PC-9 (cell line): ENCODE data around the gene CPED1. TPM values are rescaled to one million over a fixed set of nuclear protein-coding genes. Genes with fewer than 3 reads are reported as not detected.
A peak's percentile ranks its signal among the peaks of the same experiment; 100 is the strongest.

Experiments used
- Bru-seq: library from RNA; stranded (reverse); fragments of 400-500 nt; gene quantifications from one replicate; lab custom pipeline; 2021; lab: Mats Ljungman, UMichigan
- BruChase-seq, 2 experiments: library from RNA; stranded (reverse); fragments of 400-500 nt; gene quantifications; one replicate each; lab custom pipeline; 2021; lab: Mats Ljungman, UMichigan
- BruUV-seq: library from RNA; stranded (reverse); fragments of 400-500 nt; replicated peaks from 2 replicates; lab custom pipeline; 2021; lab: Mats Ljungman, UMichigan
- CTCF ChIA-PET: fragments of 300-600 bp; sonication (Branson Sonifier 250); formaldehyde crosslinking; loops from one replicate; lab custom pipeline; 2022; ENCODE audit warnings: antibody characterized with exemption; lab: Charles Lee
- POLR2A ChIA-PET: fragments of 300-600 bp; sonication (Branson Sonifier 250); formaldehyde crosslinking; loops from one replicate; lab custom pipeline; 2022; ENCODE audit warnings: antibody characterized with exemption; ENCODE audit not compliant: unreplicated experiment; lab: Charles Lee
- DNase-seq, 2 experiments: peaks; one replicate each; pipeline versions ENCODE4 v3.0.0 to v3.0.0-alpha.2; 2015 to 2022; ENCODE audit warnings: mixed read lengths in 1 of 2
- H2AFZ ChIP-seq: fragments of 200-600 bp; sonication (generic); 2 replicates; pipeline ENCODE4 v1.8.1; 2017; ENCODE audit warnings: antibody characterized with exemption
- H3F3A ChIP-seq: fragments of 200-600 bp; sonication (generic); 2 replicates; pipeline ENCODE4 v1.8.1; 2017; ENCODE audit warnings: antibody characterized with exemption, mild to moderate bottlenecking, low read depth; ENCODE audit not compliant: insufficient read depth
- H3K27ac ChIP-seq: fragments of 200-600 bp; sonication (generic); 2 replicates; pipeline ENCODE4 v1.6.1; 2016; ENCODE audit warnings: mixed run types
- H3K27me3 ChIP-seq: fragments of 200-600 bp; sonication (generic); 2 replicates; pipeline ENCODE4 v1.6.1; 2016; ENCODE audit warnings: low read depth, mixed run types; ENCODE audit not compliant: insufficient read depth
- H3K36me3 ChIP-seq: fragments of 200-600 bp; sonication (generic); 2 replicates; pipeline ENCODE4 v1.6.1; 2016; ENCODE audit warnings: low read depth, mixed run types
- H3K4me1 ChIP-seq: fragments of 200-600 bp; sonication (generic); replicated peaks from 2 replicates; pipeline ENCODE4 v1.6.1; 2016; ENCODE audit warnings: mixed run types; ENCODE audit not compliant: insufficient read depth
- H3K4me2 ChIP-seq: fragments of 200-600 bp; sonication (generic); 2 replicates; pipeline ENCODE4 v1.6.1; 2017; ENCODE audit warnings: mixed run types
- H3K4me3 ChIP-seq: fragments of 200-600 bp; sonication (generic); 2 replicates; pipeline ENCODE4 v1.6.1; 2016; ENCODE audit warnings: mixed run types
- H3K79me2 ChIP-seq: fragments of 200-600 bp; sonication (generic); 2 replicates; pipeline ENCODE4 v1.6.1; 2017; ENCODE audit warnings: low read depth, mixed run types
- H3K9me2 ChIP-seq: fragments of 200-600 bp; sonication (generic); 2 replicates; pipeline ENCODE4 v1.8.1; 2017; ENCODE audit warnings: mild to moderate bottlenecking; ENCODE audit not compliant: insufficient read depth
- H3K9me3 ChIP-seq: fragments of 200-600 bp; sonication (generic); 2 replicates; pipeline ENCODE4 v1.8.1; 2016; ENCODE audit warnings: low read depth; ENCODE audit not compliant: insufficient read depth
- H4K20me1 ChIP-seq: fragments of 200-600 bp; sonication (generic); 2 replicates; pipeline ENCODE4 v1.8.1; 2017; ENCODE audit not compliant: insufficient read depth
- EZH2 ChIP-seq: fragments of 200-600 bp; sonication (generic); IDR thresholded peaks from 2 replicates; pipeline ENCODE4 v1.8.0; 2017; ENCODE audit warnings: antibody characterized with exemption, low read depth
- intact Hi-C: fragments of 100-400 bp; cut with micrococcal nuclease; formaldehyde crosslinking; loops from one replicate; pipeline ENCODE4 v1.10.0; 2022; ENCODE audit not compliant: unreplicated experiment
- long read RNA-seq: library from polyadenylated mRNA; stranded (forward); transcript quantifications from one replicate; pipeline ENCODE4 v2.0.0, GENCODE V29; 2022
- total RNA-seq: library from RNA; stranded (reverse); gene quantifications from 2 replicates; pipeline ENCODE4 v1.2.3, GENCODE V29; 2021
- TF ChIP-seq, protein P1 (sequence below): fragments of 200-600 bp; sonication (generic); conservative IDR thresholded peaks from 2 replicates; pipeline ENCODE4 v1.6.1; 2017; ENCODE audit warnings: mixed run types, antibody characterized with exemption, mild to moderate bottlenecking, moderate library complexity

The CPED1 gene
- total RNA-seq (1.2 and 2.4 TPM in 2 replicates), Bru-seq, nascent RNA (percentile 32 among the genes with signal in this experiment), BruChase-seq, experiment 1, labeled RNA remaining after a 2-hour chase (percentile 21 among the genes with signal in this experiment), BruChase-seq, experiment 2, labeled RNA remaining after a 6-hour chase (percentile 22 among the genes with signal in this experiment)
- long read RNA-seq, partial matches to known transcripts, result 0 of 2 reads
- long read RNA-seq, other reads (novel, unspliced or antisense), result 2 of 2 reads

DNA sequence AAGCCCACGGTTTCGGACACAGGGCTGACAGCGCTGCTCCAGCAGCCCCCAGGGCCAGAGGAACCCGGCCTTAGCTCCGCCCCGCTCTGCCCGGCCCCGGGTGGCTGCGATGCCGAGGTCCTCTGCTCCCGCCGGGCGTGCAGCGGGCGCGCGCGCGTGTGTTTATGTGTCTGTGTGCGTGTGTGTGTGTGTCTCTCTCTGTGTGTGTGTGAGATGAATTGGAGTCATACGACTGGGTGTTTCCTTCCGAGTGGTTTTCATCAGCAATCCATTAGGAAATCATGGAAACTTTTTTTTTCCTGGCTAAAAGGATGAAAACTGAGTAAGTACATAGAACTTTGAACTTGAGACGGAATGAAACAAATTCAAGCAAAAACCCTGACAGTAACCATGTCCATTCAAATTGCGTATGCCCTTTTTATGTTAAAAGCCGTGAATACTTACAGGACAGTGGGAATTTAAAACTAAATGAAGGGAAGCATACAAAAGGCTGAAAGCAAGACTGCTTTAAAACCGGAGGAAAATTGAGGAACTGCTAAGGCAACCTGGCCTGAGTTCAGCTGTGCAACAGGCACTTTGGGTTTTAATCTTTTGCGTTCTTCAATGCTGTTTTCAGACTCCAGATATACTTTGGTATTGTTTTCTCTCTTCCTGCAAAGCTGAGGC is at the start of gene CPED1:
Gene CPED1, plus strand, starts transcription at position 121 of the 666 bp plus-strand sequence. CDS start 911 bp downstream, outside the sequence.
- ChIA-PET POLR2A (no interaction called here), CTCF (interaction anchor here (0.6 to 4.1 kb wide), 8 partner anchors 9 to 120 kb away, joined by 3 to 25 read pairs (median 3); no protein-coding TSS in a partner anchor)
- intact Hi-C loops, result loop anchor here (5.0 to 10.0 kb wide), 2 partner anchors 346 to 559 kb away; no protein-coding TSS in a partner anchor
- Histone ChIP-seq H3F3A (no peaks in the 10 kb centered on the region), H3K4me3 (peak within 1 kb of the TSS; percentile 74), H3K9me2 (peaks cover 3% of the 10 kb centered on the region; the same call in 1 of the 2 replicates), H3K9me3 (no peaks in the 10 kb centered on the region), H3K36me3 (no peaks in the 10 kb centered on the region), H3K4me2 (peak within 1 kb of the TSS; percentile 76), H3K27ac (no peak within 1 kb of the TSS), H3K27me3 (no peaks in the 10 kb centered on the region), H4K20me1 (no peaks in the 10 kb centered on the region), H3K4me1 (peaks cover 10% of the 10 kb centered on the region), H2AFZ (peak within 1 kb of the TSS; percentile 77), H3K79me2 (no peaks in the 10 kb centered on the region)
- no peak for TF ChIP-seq EZH2
- TF ChIP-seq, protein P1, sequence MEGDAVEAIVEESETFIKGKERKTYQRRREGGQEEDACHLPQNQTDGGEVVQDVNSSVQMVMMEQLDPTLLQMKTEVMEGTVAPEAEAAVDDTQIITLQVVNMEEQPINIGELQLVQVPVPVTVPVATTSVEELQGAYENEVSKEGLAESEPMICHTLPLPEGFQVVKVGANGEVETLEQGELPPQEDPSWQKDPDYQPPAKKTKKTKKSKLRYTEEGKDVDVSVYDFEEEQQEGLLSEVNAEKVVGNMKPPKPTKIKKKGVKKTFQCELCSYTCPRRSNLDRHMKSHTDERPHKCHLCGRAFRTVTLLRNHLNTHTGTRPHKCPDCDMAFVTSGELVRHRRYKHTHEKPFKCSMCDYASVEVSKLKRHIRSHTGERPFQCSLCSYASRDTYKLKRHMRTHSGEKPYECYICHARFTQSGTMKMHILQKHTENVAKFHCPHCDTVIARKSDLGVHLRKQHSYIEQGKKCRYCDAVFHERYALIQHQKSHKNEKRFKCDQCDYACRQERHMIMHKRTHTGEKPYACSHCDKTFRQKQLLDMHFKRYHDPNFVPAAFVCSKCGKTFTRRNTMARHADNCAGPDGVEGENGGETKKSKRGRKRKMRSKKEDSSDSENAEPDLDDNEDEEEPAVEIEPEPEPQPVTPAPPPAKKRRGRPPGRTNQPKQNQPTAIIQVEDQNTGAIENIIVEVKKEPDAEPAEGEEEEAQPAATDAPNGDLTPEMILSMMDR, result no peak
- peak in 1 of 2 experiments; percentile 43 for DNase-seq
- BruUV-seq, result no TSS peak

DNA sequence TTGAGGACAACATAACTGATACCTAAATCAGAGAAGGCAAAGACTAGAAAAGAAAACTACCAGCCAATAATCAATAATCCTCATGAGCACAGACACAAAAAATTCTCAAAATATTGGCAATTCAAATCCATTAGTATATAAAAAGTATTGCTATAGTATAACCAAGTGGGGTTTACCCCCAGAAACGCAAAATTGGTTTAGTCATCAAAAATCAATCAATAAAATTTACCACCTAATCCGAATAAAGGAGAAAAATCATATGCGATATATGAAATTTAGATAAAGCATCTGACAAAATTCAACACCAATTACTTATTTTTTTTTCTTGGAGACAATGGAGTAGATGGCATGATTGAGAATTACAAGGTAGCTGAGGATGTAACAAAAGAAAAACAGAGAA is 49.2 kb upstream of the CPED1 start:
- DNase-seq, result no peak
- Histone ChIP-seq H3K9me2 (no peaks in the 10 kb centered on the region; the same call in 1 of the 2 replicates), H3K36me3 (no peaks in the 10 kb centered on the region), H4K20me1 (no peaks in the 10 kb centered on the region), H3K9me3 (no peaks in the 10 kb centered on the region), H3F3A (no peaks in the 10 kb centered on the region), H3K4me3 (no peak overlapping the region), H3K4me1 (no peaks in the 10 kb centered on the region), H2AFZ (no peak overlapping the region), H3K4me2 (no peak overlapping the region), H3K27ac (no peak overlapping the region), H3K79me2 (no peaks in the 10 kb centered on the region), H3K27me3 (no peaks in the 10 kb centered on the region)
- POLR2A ChIA-PET, result no interaction called here
- no TSS peak for BruUV-seq
- TF ChIP-seq, protein P1, result no peak
- TF ChIP-seq EZH2, result no peak
- CTCF ChIA-PET, result no interaction called here
- intact Hi-C loops, result no loop called here

DNA sequence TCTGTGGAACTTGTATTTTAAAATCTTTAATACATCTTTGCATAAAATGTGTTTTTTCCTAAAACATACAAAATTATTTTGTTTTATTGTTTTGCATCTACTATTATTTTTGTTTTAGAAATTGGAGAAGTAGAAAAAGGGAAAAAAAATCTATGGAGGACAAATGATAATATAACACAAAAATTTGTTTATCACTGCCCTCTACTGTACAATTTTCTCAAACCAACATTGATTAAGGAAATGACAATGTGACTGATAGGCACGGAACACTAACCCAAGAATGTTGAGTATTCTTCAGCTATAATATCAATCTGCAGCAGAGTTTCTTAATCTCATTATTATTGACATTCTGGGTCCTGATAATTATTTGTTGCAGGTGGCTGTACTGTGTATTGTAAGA is 47.4 kb upstream of the CPED1 start:
- Histone ChIP-seq H3K27ac (no peak overlapping the region), H3K4me3 (no peak overlapping the region), H4K20me1 (no peaks in the 10 kb centered on the region), H3K36me3 (no peaks in the 10 kb centered on the region), H2AFZ (no peak overlapping the region), H3K27me3 (no peaks in the 10 kb centered on the region), H3F3A (no peaks in the 10 kb centered on the region), H3K9me2 (no peaks in the 10 kb centered on the region; the same call in 1 of the 2 replicates), H3K9me3 (no peaks in the 10 kb centered on the region), H3K4me1 (no peaks in the 10 kb centered on the region), H3K4me2 (no peak overlapping the region), H3K79me2 (no peaks in the 10 kb centered on the region)
- intact Hi-C loops, result loop anchor here (1.0 to 5.0 kb wide), 2 partner anchors 135 to 149 kb away; no protein-coding TSS in a partner anchor
- no TSS peak for BruUV-seq
- no peak for DNase-seq
- POLR2A ChIA-PET, result no interaction called here
- TF ChIP-seq, protein P1, result peak; percentile 55
- TF ChIP-seq EZH2, result no peak
- CTCF ChIA-PET, result interaction anchor here (1.0 to 1.1 kb wide), 2 partner anchors 134 to 1054 kb away, joined by 3 to 4 read pairs; no protein-coding TSS in a partner anchor
